CD14-positive monocyte (primary cell): ENCODE data around the gene GOLIM4. TPM values are rescaled to one million over a fixed set of nuclear protein-coding genes. Genes with fewer than 3 reads are reported as not detected.

ENCODE experiments used
- DNase-seq, 3 donors: peaks; one replicate each; pipeline ENCODE4 v3.0.0-alpha.2; 2011 to 2022
- H2AFZ ChIP-seq: 2 replicates; pipeline ENCODE4 v1.6.0; 2012; ENCODE audit warnings: mild to moderate bottlenecking, low read depth, low read length, inconsistent platforms; ENCODE audit not compliant: insufficient read depth, poor library complexity, severe bottlenecking
- H3K27ac ChIP-seq, 2 donors: 1 replicate in 1 of 2; 2 replicates in 1 of 2; pipeline ENCODE4 v1.5.1; 2012 to 2013; ENCODE audit warnings: low read length in 2 of 2, control low read depth in 1 of 2, inconsistent platforms in 1 of 2, low read depth in 1 of 2, mild to moderate bottlenecking in 1 of 2
- H3K27me3 ChIP-seq, 2 donors: one replicate each; pipeline versions ENCODE4 v1.6.0 to v1.6.1; 2011 to 2013; ENCODE audit warnings: low read length in 2 of 2; ENCODE audit not compliant: control insufficient read depth in 2 of 2, insufficient read depth in 2 of 2
- H3K36me3 ChIP-seq, 2 donors: replicated peaks in 1 of 2; 1 replicate in 1 of 2; 2 replicates in 1 of 2; pipeline versions ENCODE4 v1.5.1 to v1.6.1; 2012 to 2013; ENCODE audit warnings: low read length in 2 of 2, control low read depth in 1 of 2, inconsistent platforms in 1 of 2, mild to moderate bottlenecking in 1 of 2; ENCODE audit not compliant: insufficient read depth in 2 of 2, control insufficient read depth in 1 of 2
- H3K4me1 ChIP-seq, 2 donors: 1 replicate in 1 of 2; 2 replicates in 1 of 2; pipeline versions ENCODE4 v1.5.1 to v1.6.1; 2012 to 2013; ENCODE audit warnings: low read length in 2 of 2, control low read depth in 1 of 2, inconsistent platforms in 1 of 2, mild to moderate bottlenecking in 1 of 2, moderate library complexity in 1 of 2; ENCODE audit not compliant: insufficient read depth in 2 of 2, control insufficient read depth in 1 of 2
- H3K4me2 ChIP-seq: replicated peaks from 2 replicates; pipeline ENCODE3; 2012; ENCODE audit warnings: low read length, moderate library complexity, mild to moderate bottlenecking; ENCODE audit not compliant: poor library complexity, severe bottlenecking; ENCODE audit errors: extremely low read depth
- H3K4me3 ChIP-seq, 3 experiments: fragments of 200-600 bp in 1 of 3; sonication (generic) in 1 of 3; replicated peaks in 1 of 3; 1 replicate in 2 of 3; 2 replicates in 1 of 3; pipeline ENCODE4 v1.5.1; 2011 to 2013; ENCODE audit warnings: low read length in 3 of 3, mild to moderate bottlenecking in 3 of 3, control low read depth in 2 of 3, low read depth in 2 of 3, inconsistent platforms in 1 of 3, moderate library complexity in 1 of 3
- H3K79me2 ChIP-seq: 2 replicates; pipeline ENCODE4 v1.6.0; 2012; ENCODE audit warnings: mild to moderate bottlenecking, control low read depth, inconsistent platforms, low read length, moderate library complexity; ENCODE audit not compliant: insufficient read depth
- H3K9ac ChIP-seq: 2 replicates; pipeline ENCODE4 v1.6.0; 2017; ENCODE audit warnings: low read length, mild to moderate bottlenecking; ENCODE audit not compliant: insufficient read depth, poor library complexity, severe bottlenecking
- H3K9me3 ChIP-seq, 2 donors: replicated peaks in 1 of 2; 1 replicate in 1 of 2; 2 replicates in 1 of 2; pipeline versions ENCODE4 v1.5.1 to v1.6.1; 2012 to 2013; ENCODE audit warnings: low read length in 2 of 2, control low read depth in 1 of 2; ENCODE audit not compliant: control insufficient read depth in 1 of 2, insufficient read depth in 1 of 2
- H4K20me1 ChIP-seq: 2 replicates; pipeline ENCODE4 v1.6.0; 2012; ENCODE audit warnings: mild to moderate bottlenecking, low read length, control low read depth, moderate library complexity; ENCODE audit not compliant: insufficient read depth
- H3K27ac Mint-ChIP-seq, 7 donors: one replicate each; pipeline ENCODE4 v1.8.0; 2020; ENCODE audit warnings: mild to moderate bottlenecking in 7 of 7, mixed read lengths in 7 of 7, moderate library complexity in 6 of 7, inconsistent platforms in 2 of 7
- H3K27me3 Mint-ChIP-seq, 3 donors: one replicate each; pipeline ENCODE4 v1.8.0; 2021 to 2022; ENCODE audit warnings: low read depth in 3 of 3, mild to moderate bottlenecking in 3 of 3, mixed read lengths in 3 of 3, moderate library complexity in 3 of 3, inconsistent platforms in 1 of 3
- H3K36me3 Mint-ChIP-seq, 2 donors: one replicate each; pipeline ENCODE4 v1.8.0; 2020; ENCODE audit warnings: mixed read lengths in 2 of 2, inconsistent platforms in 1 of 2, mild to moderate bottlenecking in 1 of 2
- H3K4me1 Mint-ChIP-seq: one replicate; pipeline ENCODE4 v1.8.0; 2020; ENCODE audit warnings: mild to moderate bottlenecking, mixed read lengths
- H3K4me3 Mint-ChIP-seq, 2 donors: one replicate each; pipeline ENCODE4 v1.8.0; 2020; ENCODE audit warnings: mild to moderate bottlenecking in 2 of 2, mixed read lengths in 2 of 2, moderate library complexity in 1 of 2
- H3K9me3 Mint-ChIP-seq, 7 donors: one replicate each; pipeline ENCODE4 v1.8.0; 2020 to 2022; ENCODE audit warnings: mixed read lengths in 7 of 7, mild to moderate bottlenecking in 6 of 7, moderate library complexity in 6 of 7, inconsistent platforms in 2 of 7
- CTCF ChIP-seq: fragments of 200-600 bp; IDR thresholded peaks from one replicate; pipeline ENCODE4 v1.8.0; 2022; ENCODE audit warnings: antibody characterized with exemption, mild to moderate bottlenecking
- WGBS: methylation state at CpG from one replicate; pipeline ENCODE4 v1.1.5; 2013; ENCODE audit warnings: missing lambda C conversion rate; ENCODE audit not compliant: insufficient coverage; 5-methylcytosine and 5-hydroxymethylcytosine counted together
- intact Hi-C, 2 donors: fragments of 100-400 bp; cut with micrococcal nuclease; formaldehyde crosslinking; loops; one replicate each; pipeline versions ENCODE4 v1.15.0 to v1.15.1; 2023
- polyA plus RNA-seq, 3 donors: library from polyadenylated mRNA; depleted of rRNA in 1 of 3; unstranded in 2 of 3; stranded (reverse) in 1 of 3; fragments of 300-500 nt in 2 of 3; fragments of >200 nt in 1 of 3; fragmentation: Illumina TruSeq in 2 of 3; gene quantifications; 1 replicate in 2 of 3; 2 replicates in 1 of 3; pipeline ENCODE4 v1.2.3, GENCODE V29; 2012 to 2021

The GOLIM4 gene
- polyA plus RNA-seq, 3 donors, result 3.5 to 6.4 (median 5.8) TPM

DNA sequence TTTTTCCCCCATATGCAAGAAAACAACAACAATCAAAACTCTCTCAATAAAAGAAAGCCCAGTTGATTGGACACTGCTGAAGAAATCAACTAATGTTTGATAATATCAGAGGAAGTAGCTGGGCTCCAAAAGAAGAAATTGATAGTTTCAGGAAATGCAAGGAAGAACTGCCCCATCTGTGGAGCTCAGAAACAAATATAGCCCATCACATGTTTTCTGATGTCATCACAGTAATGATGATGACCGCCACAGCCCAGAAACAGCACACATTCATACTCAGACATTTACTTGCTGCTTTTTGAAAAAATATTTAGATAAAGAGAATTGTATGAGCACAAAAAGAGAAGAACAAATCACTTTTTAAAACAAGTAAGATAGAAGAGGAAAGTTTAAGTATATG is 67.6 kb downstream of the GOLIM4 start:
- H4K20me1 ChIP-seq, result no peaks in the 10 kb centered on the region
- Mint-ChIP-seq H3K4me3 (no peak overlapping the region), H3K9me3 (no peaks in the 10 kb centered on the region), H3K27ac (no peak overlapping the region), H3K36me3 (peaks cover 76 to 79% of the 10 kb centered on the region in 2 donors), H3K4me1 (peaks cover 20% of the 10 kb centered on the region), H3K27me3 (peaks cover 0 to 4% (median 0%) of the 10 kb centered on the region in 3 donors)
- WGBS, result no CpG with 5 or more reads among the region's 1 CpG
- DNase-seq, result no peak
- H3K9me3 ChIP-seq, result no peaks in the 10 kb centered on the region
- H3K36me3 ChIP-seq, result peaks cover 55 to 87% of the 10 kb centered on the region in 2 donors
- intact Hi-C loops, result no loop called here
- TF ChIP-seq CTCF, result no peak
- H3K4me3 ChIP-seq, result no peak overlapping the region
- peaks cover 2 to 5% of the 10 kb centered on the region in 2 donors for H3K4me1 ChIP-seq
- H3K79me2 ChIP-seq, result no peaks in the 10 kb centered on the region
- no peak overlapping the region for H3K27ac ChIP-seq
- no peak overlapping the region for H2AFZ ChIP-seq
- no peaks in the 10 kb centered on the region for H3K27me3 ChIP-seq
- H3K4me2 ChIP-seq, result no peak overlapping the region
- no peak overlapping the region for H3K9ac ChIP-seq

GRCh38 chr3:168026764-168027163 is 69.0 kb downstream of the GOLIM4 start:
- no peak for TF ChIP-seq CTCF
- Histone ChIP-seq H3K36me3 (peaks cover 58 to 89% of the 10 kb centered on the region in 2 donors), H3K79me2 (no peaks in the 10 kb centered on the region), H3K4me1 (peaks cover 2 to 5% of the 10 kb centered on the region in 2 donors), H3K27ac (no peak overlapping the region), H3K4me2 (no peak overlapping the region), H2AFZ (no peak overlapping the region), H3K27me3 (no peaks in the 10 kb centered on the region), H3K9ac (no peak overlapping the region), H3K9me3 (no peaks in the 10 kb centered on the region), H3K4me3 (no peak overlapping the region), H4K20me1 (no peaks in the 10 kb centered on the region)
- WGBS, result no CpG with 5 or more reads among the region's 3 CpGs
- H3K4me1 Mint-ChIP-seq, result peaks cover 20% of the 10 kb centered on the region
- H3K4me3 Mint-ChIP-seq, result no peak overlapping the region
- no peak for DNase-seq
- no peak overlapping the region for H3K27ac Mint-ChIP-seq
- H3K9me3 Mint-ChIP-seq, result no peaks in the 10 kb centered on the region
- H3K36me3 Mint-ChIP-seq, result peaks cover 78 to 84% of the 10 kb centered on the region in 2 donors
- intact Hi-C loops, result no loop called here
- peaks cover 0 to 2% (median 0%) of the 10 kb centered on the region in 3 donors for H3K27me3 Mint-ChIP-seq
